GM12878 (cell line): Measurements from ENCODE around the gene PRCC.

Experiments used
- MYC ChIP-seq: IDR thresholded peaks from 2 replicates; pipeline ENCODE4 v1.6.1; 2011; ENCODE audit warnings: mild to moderate bottlenecking, low read length, moderate library complexity, inconsistent platforms; ENCODE audit not compliant: insufficient read depth, insufficient replicate concordance, insufficient read length, severe bottlenecking
- ZSCAN29 ChIP-seq: fragments of 450-650 bp; IDR thresholded peaks from 2 replicates; pipeline ENCODE4 v1.6.1; 2017; ENCODE audit warnings: mild to moderate bottlenecking, moderate library complexity

DNA sequence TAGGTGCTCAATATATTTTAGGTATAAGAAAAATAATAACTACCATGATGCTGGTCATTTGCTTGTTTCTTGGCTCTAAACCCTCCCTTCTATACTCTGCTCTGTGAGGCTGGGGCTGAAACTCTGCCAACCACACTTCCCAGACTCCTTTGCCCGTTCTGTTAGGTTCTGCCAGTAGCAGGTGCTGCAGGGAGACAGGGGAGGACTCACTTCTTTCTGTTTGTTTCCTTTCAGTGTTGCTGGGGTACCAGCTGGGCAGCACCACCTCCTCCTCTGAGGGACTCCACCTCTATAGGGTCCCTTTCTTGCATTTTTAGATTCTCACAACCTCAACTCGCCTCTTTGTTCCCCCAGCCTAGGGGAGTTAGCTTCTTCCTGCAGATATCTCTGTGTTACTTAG lies 66.3 kb downstream of the PRCC start:
- TF ChIP-seq MYC: no peak
- no peak for TF ChIP-seq ZSCAN29
